H1 (cell line): ENCODE data around the gene TTI1. TPM values are rescaled to one million over a fixed set of nuclear protein-coding genes. Genes with fewer than 3 reads are reported as not detected.

Source experiments
- NRF1 ChIP-seq: IDR thresholded peaks from 2 replicates; pipeline ENCODE4 v1.6.1; 2011; ENCODE audit warnings: mild to moderate bottlenecking, low read depth, low read length, improper control_type of control experiment
- PHF8 ChIP-seq: fragments of 200-600 bp; sonication (generic); conservative IDR thresholded peaks from 2 replicates; pipeline ENCODE4 v1.7.1; 2012; ENCODE audit warnings: low read depth, mild to moderate bottlenecking, inconsistent platforms, low read length, moderate library complexity
- polyA plus RNA-seq, 7 experiments: library from polyadenylated mRNA; depleted of rRNA in 3 of 7; stranded (reverse) in 5 of 7; unstranded in 2 of 7; fragments of >200 nt in 5 of 7; fragments of 200-250 nt in 2 of 7; gene quantifications; 1 replicate in 5 of 7; 2 replicates in 1 of 7; 4 replicates in 1 of 7; pipeline versions ENCODE4 v1.2.1 to v1.2.3, GENCODE V29; 2011 to 2013; ENCODE audit warnings: missing spikeins in 2 of 7, mixed read lengths in 2 of 7
- total RNA-seq: library from RNA; stranded (reverse); fragmentation: NEBNext Ultra II Directional; extraction: Animal tissue kit (Norgen Biotek cat#: 25700); gene quantifications from 2 replicates; pipeline ENCODE4 v1.2.1, GENCODE V29; 2021

TTI1 gene
- total and polyA plus RNA-seq, 2 of the 8 experiments (the other 6 are each of a cell fraction or from before 2014, with no cell fraction given) = 34.1 to 47.0 TPM

GRCh38 chr20:37971561-37972127 lies 61.6 kb downstream of the TTI1 start (continued):
- no peak for TF ChIP-seq NRF1
- no peak for TF ChIP-seq PHF8
